ENCODE data around the gene RAB4A. TPM values are rescaled to one million over a fixed set of nuclear protein-coding genes. Genes with fewer than 3 reads are reported as not detected.
A peak's percentile ranks its signal among the peaks of the same experiment; 100 is the strongest.

Gene RAB4A
- total and polyA plus RNA-seq, 2 of the 13 experiments (the other 11 are each of a cell fraction or from before 2014, with no cell fraction given) = 56.0 to 80.1 TPM

DNA sequence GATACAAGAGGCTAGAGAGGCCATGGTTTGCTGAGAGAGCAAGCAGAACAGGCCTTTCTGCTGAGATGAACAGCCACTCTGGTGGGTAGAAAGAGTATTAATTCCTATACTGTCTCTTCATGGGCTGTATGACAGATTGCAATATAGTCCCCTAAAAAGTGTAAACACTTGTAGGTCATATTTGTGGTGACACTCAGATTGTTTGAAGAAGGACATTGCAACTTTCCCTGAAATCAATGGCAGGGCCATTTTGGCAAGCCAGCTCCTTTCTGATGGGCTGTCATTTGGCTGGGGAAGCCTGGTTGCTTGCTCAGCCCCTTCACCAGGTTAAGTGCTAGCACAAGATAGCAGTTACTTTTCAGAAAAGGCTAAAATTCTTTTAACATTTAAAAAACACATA lies 27.5 kb downstream of the RAB4A start (continued):
- TF ChIP-seq SOX13 (IDR thresholded peaks at IDR 0.05) = no peak
- TF ChIP-seq SOX13 (CRISPR knock-in tag; conservative IDR thresholded peaks at IDR 0.05 in 1 of 2, IDR thresholded peaks at IDR 0.05 in 1 of 2) = peak in 1 of 2 experiments; percentile 66; a peak in 2 of 4 replicates
- TF ChIP-seq FOSL2 (CRISPR knock-in tag; IDR thresholded peaks at IDR 0.05) = peak; percentile 32; the same call in 1 of the 2 replicates
- TF ChIP-seq SIN3A (IDR thresholded peaks at IDR 0.05; ENCODE audit: borderline replicate concordance, low read depth, low read length) = no peak
- TF ChIP-seq ONECUT2 (CRISPR knock-in tag; IDR thresholded peaks at IDR 0.05) = peak; percentile 59; the same call in 1 of the 2 replicates
- peak; percentile 87 for TF ChIP-seq ZNF644 (CRISPR knock-in tag; IDR thresholded peaks at IDR 0.05; ENCODE audit: low read depth)
- peak; percentile 39; the same call in 1 of the 2 replicates for TF ChIP-seq FOXP4 (CRISPR knock-in tag; IDR thresholded peaks at IDR 0.05)
- no peak for TF ChIP-seq SNAI1 (CRISPR knock-in tag; IDR thresholded peaks at IDR 0.05; ENCODE audit: borderline replicate concordance)
- TF ChIP-seq POLR2A (IDR thresholded peaks at IDR 0.05; ENCODE audit: insufficient read depth in 1 of 2, low read depth in 2 of 2, low read length in 2 of 2) = no peak
- no peak for TF ChIP-seq FOXA1 (IDR thresholded peaks at IDR 0.05)
- peak; percentile 8; the same call in 1 of the 2 replicates for TF ChIP-seq FOXA1 (CRISPR knock-in tag; IDR thresholded peaks at IDR 0.05)
- TF ChIP-seq NR2F6 (IDR thresholded peaks at IDR 0.05) = peak; percentile 43; the same call in 1 of the 2 replicates
- peak; percentile 25; the same call in 1 of the 2 replicates for TF ChIP-seq NR2F6 (CRISPR knock-in tag; IDR thresholded peaks at IDR 0.05)
- no peak for TF ChIP-seq RBAK (CRISPR knock-in tag; IDR thresholded peaks at IDR 0.05)
- TF ChIP-seq MEIS2 (CRISPR knock-in tag; IDR thresholded peaks at IDR 0.05) = 0 out of 2 replicates have a peak, but pooled peaks have one; percentile 36
- no peak for TF ChIP-seq ZNF547 (CRISPR knock-in tag; IDR thresholded peaks at IDR 0.05)
- TF ChIP-seq FOXA3 (CRISPR knock-in tag; IDR thresholded peaks at IDR 0.05) = peak; percentile 61; the same call in 1 of the 2 replicates
- no peak for TF ChIP-seq UBTF (CRISPR knock-in tag; IDR thresholded peaks at IDR 0.05)
- TF ChIP-seq ZNF850 (CRISPR knock-in tag; conservative IDR thresholded peaks at IDR 0.05) = no peak
- no peak for TF ChIP-seq NCOR1 (IDR thresholded peaks at IDR 0.05; ENCODE audit: borderline replicate concordance, low read length)
- TF ChIP-seq HNF4A (CRISPR knock-in tag; IDR thresholded peaks at IDR 0.05) = 0 out of 2 replicates have a peak, but pooled peaks have one; percentile 30
- 0 out of 2 replicates have a peak, but pooled peaks have one; percentile 27 for TF ChIP-seq ZSCAN20 (CRISPR knock-in tag; IDR thresholded peaks at IDR 0.05; ENCODE audit: borderline replicate concordance)
- TF ChIP-seq NFKBIZ (CRISPR knock-in tag; IDR thresholded peaks at IDR 0.05) = no peak
- TF ChIP-seq GABPB1 (CRISPR knock-in tag; IDR thresholded peaks at IDR 0.05) = no peak
- TF ChIP-seq FOXO1 (CRISPR knock-in tag; IDR thresholded peaks at IDR 0.05) = no peak; the same call in 1 of the 2 replicates
- TF ChIP-seq ZFY (CRISPR knock-in tag; IDR thresholded peaks at IDR 0.05) = no peak
- no peak for TF ChIP-seq MATR3 (CRISPR knock-in tag; IDR thresholded peaks at IDR 0.05)
- 0 out of 2 replicates have a peak, but pooled peaks have one; percentile 14 for TF ChIP-seq ZNF574 (CRISPR knock-in tag; IDR thresholded peaks at IDR 0.05)

All from HepG2 (cell line).